ENCODE results near the gene BCO2.

Gene BCO2

GRCh38 chr11:112229159-112229558 is 53.8 kb downstream of the BCO2 start:
- no peak for TF ChIP-seq CTCF (IDR thresholded peaks at IDR 0.05; ENCODE audit: low read length, missing control alignments)
- no peak overlapping the region for H3K4me3 ChIP-seq (replicated peaks; ENCODE audit: low read depth, low read length)
- DNase-seq (ENCODE audit: low read depth) = no peak

- peak; percentile 76 for DNase-seq (ENCODE audit: low read depth)
- H3K4me3 ChIP-seq (replicated peaks; ENCODE audit: low read depth, low read length) = no peak overlapping the region
- no peak for TF ChIP-seq CTCF (IDR thresholded peaks at IDR 0.05; ENCODE audit: low read length, missing control alignments)
Measured at GRCh38 chr11:112229746-112230433, 54.6 kb downstream of the BCO2 start.

- no peak for TF ChIP-seq CTCF (IDR thresholded peaks at IDR 0.05; ENCODE audit: low read length, missing control alignments)
- DNase-seq (ENCODE audit: low read depth) = no peak
- H3K4me3 ChIP-seq (replicated peaks; ENCODE audit: low read depth, low read length) = no peak overlapping the region
Measured at GRCh38 chr11:112231952-112232351, 56.6 kb downstream of the BCO2 start.

- no peak overlapping the region for H3K4me3 ChIP-seq (replicated peaks; ENCODE audit: low read depth, low read length)
- DNase-seq (ENCODE audit: low read depth) = no peak
- TF ChIP-seq CTCF (IDR thresholded peaks at IDR 0.05; ENCODE audit: low read length, missing control alignments) = no peak
Measured at GRCh38 chr11:112235750-112236390, 60.6 kb downstream of the BCO2 start.

- TF ChIP-seq CTCF (IDR thresholded peaks at IDR 0.05; ENCODE audit: low read length, missing control alignments) = no peak
Measured at GRCh38 chr11:112237451-112237850, 62.1 kb downstream of the BCO2 start.

GRCh38 chr11:112238041-112238440 is 62.7 kb downstream of the BCO2 start:
- no peak overlapping the region for H3K4me3 ChIP-seq (replicated peaks; ENCODE audit: low read depth, low read length)
- no peak for TF ChIP-seq CTCF (IDR thresholded peaks at IDR 0.05; ENCODE audit: low read length, missing control alignments)
- no peak for DNase-seq (ENCODE audit: low read depth)

More at GRCh38 chr11:112237451-112237850, 62.1 kb downstream of the BCO2 start:
- H3K4me3 ChIP-seq (replicated peaks; ENCODE audit: low read depth, low read length) = no peak overlapping the region
- DNase-seq (ENCODE audit: low read depth) = no peak
